ENCODE measurements around the gene ATP6AP1.

DNA sequence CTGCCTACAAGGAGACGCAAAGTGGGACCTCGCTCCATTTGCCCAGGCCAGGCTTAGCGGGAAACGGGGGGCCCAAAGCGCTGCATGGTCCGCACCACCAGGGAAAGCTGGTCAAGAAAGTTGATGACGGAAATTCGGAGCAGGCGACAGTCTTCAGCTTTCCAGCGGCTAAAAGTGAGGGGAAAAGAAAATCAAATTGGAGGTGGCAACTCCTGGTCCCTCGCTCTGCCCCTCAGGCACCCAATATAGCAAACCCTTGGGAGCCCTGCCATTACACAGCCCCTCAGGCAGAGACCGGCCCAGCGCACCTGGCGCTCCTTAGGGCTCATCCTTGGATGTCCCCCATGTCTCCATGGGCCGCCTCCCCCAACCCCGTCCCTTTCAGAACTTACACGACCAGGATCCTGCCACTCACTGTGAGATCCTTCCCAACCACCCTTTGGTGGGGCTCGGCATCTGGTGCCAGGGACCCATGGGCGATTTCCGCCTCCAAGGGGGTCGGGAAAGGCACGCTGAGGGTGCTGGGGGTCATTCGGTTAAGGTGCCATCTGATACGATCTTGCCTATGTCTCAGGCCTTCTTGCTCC is 49.5 kb downstream of the ATP6AP1 start:
- no peak for TF ChIP-seq POLR2AphosphoS5 (IDR thresholded peaks at IDR 0.05)
- TF ChIP-seq, protein P1, sequence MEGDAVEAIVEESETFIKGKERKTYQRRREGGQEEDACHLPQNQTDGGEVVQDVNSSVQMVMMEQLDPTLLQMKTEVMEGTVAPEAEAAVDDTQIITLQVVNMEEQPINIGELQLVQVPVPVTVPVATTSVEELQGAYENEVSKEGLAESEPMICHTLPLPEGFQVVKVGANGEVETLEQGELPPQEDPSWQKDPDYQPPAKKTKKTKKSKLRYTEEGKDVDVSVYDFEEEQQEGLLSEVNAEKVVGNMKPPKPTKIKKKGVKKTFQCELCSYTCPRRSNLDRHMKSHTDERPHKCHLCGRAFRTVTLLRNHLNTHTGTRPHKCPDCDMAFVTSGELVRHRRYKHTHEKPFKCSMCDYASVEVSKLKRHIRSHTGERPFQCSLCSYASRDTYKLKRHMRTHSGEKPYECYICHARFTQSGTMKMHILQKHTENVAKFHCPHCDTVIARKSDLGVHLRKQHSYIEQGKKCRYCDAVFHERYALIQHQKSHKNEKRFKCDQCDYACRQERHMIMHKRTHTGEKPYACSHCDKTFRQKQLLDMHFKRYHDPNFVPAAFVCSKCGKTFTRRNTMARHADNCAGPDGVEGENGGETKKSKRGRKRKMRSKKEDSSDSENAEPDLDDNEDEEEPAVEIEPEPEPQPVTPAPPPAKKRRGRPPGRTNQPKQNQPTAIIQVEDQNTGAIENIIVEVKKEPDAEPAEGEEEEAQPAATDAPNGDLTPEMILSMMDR (IDR thresholded peaks at IDR 0.05): no peak

Data from upper lobe of left lung (tissue), 4 donors.